ENCODE data around the gene RMDN2. TPM values are rescaled to one million over a fixed set of nuclear protein-coding genes. Genes with fewer than 3 reads are reported as not detected.

The RMDN2 gene
- total RNA-seq, 1 donor from 2014 or later, result 4.9 TPM

DNA sequence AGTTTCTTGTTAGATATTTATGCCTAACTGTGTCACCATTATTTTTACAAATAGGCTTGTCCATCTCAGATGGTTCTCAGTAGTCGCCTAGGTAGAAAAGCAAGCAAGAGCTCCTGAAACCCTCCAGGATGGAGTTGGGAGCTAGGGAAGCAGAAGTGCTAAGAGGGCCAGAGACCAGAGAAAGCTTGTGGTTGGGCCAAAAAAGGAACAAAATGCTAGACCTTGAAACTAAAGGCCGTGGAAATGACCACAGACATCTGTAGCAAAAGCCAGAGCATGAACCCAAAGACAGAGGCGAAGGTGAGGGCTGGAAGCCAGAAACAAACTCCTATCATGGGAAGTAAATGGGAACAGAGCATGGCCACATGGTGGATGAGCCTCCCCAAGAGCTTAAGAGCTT, 29.9 kb upstream of the RMDN2 start:
- ATAC-seq (ENCODE audit: poor library complexity) (no peak), DNase-seq (no peak)
- intact Hi-C loops (cut with DNase I), result no loop called here

DNA sequence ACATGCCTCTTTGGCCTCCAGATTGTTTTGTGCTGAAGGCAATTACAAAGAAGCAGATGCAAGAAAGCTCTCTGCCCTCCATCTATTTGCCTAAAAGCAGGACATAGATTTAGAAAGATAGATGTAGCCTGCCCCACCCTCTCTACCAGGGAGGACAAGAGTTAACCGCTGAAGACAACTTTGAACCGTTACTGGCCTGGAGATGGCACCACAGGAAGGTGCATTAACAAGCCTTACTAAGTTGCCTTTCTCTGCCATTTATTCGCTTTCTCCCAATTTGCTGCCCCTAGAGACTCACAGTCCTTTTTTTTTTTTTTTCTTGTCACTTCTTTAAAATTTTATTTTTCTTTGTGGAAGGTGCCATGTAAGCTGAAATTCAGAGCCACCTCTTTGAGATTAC, 28.8 kb upstream of the RMDN2 start:
- ATAC-seq (ENCODE audit: poor library complexity) (no peak), DNase-seq (no peak)
- intact Hi-C loops (cut with DNase I), result no loop called here

DNA sequence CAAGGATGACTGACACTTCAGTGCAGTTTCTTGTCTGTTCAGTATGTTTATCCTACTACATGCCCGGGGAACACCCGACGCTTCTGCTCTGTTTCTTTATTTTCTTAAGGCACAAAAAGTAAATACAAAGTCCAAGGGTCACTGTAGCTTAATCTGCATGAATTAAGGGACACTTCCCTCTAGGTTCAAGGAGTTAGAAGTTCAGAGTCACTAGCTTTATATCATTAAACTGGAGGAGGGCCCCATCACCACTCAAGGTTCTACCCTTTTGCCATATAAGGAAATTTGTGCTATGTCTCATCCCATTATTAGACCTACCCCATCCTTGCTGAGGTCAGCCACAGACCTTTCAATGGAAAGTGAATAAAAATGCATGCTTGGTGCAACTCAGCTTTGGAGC, 27.6 kb upstream of the RMDN2 start:
- no peak for ATAC-seq (ENCODE audit: poor library complexity)
- intact Hi-C loops (cut with DNase I), result no loop called here
- DNase-seq, result no peak

DNA sequence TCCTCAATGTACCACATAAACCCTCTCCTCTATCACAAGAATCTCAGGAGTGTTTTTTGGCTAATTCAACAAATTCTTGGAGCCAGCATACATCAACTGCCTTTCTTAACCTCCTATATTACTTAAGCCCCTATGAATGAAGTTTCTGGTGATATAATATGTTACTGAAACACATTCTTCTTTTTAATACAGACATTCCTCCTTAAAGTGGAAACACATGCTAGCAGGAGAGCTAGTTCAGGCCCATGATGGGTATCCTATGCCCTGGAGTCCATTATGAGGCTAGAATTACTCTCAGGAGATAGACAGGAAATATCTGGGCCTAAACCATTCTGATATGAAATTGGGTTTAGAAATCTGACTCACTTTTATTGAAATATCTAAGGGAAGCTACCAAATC, 26.6 kb upstream of the RMDN2 start:
- DNase-seq (no peak), ATAC-seq (ENCODE audit: poor library complexity) (no peak)
- intact Hi-C loops (cut with DNase I), result no loop called here

DNA sequence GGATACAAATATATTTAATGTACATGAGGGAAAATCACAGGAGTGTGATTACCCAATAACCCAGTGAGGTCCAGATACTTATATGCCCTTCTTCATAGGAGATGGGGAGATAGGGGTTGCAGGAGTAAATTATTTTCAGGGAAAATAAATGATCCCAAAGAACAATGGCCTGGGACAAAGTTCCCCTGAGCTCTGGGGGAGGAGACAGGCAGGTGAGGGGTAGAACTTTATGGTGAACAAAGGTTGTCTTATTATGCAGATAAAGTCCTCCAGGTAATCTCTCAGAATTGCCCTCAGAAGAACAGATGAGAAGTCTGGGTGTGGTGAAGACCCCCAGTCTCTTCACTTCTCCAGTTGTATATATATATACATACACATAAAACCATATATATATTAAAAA, 22.1 kb upstream of the RMDN2 start:
- no peak for ATAC-seq (ENCODE audit: poor library complexity)
- DNase-seq, result no peak
- intact Hi-C loops (cut with DNase I), result no loop called here

DNA sequence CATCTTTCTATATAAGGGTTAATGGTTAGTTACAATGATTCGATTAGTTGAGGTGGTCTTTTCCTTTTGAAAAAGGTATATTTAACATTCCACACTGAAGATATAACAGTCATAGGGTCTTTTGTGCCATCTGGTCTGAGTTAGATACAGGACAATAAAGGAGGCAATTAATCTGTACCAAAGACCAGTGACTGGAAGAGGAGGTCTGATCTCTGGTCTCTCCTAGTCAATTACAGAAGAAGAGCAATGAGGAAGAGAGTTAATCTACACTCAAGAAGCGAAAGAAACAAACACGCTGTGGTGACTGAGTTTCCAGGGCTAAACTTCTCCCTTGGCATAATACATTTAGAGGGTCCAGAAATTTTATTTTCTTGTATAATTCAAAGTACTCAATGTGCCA, 20.7 kb upstream of the RMDN2 start:
- DNase-seq (no peak), ATAC-seq (ENCODE audit: poor library complexity) (no peak)
- intact Hi-C loops (cut with DNase I), result no loop called here

DNA sequence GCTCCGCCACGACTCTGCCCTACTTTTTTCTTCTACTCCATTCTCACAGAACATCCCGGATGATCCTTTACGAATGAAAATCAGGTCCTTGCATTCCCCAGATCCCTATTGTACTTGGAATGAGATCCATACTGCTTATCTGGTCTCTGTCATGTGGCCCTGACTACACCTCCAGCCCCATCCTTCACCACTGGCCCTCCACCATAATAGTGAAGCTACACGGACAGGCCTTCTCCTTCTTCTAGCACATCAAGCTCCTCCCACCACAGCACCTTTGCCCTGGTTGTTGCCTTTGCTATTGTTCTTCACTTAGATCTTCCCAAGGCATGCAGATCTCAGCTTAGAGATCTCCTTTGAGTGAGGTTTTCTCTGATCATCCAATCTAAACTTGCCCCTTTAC, 20.1 kb upstream of the RMDN2 start:
- intact Hi-C loops (cut with DNase I), result no loop called here

DNA sequence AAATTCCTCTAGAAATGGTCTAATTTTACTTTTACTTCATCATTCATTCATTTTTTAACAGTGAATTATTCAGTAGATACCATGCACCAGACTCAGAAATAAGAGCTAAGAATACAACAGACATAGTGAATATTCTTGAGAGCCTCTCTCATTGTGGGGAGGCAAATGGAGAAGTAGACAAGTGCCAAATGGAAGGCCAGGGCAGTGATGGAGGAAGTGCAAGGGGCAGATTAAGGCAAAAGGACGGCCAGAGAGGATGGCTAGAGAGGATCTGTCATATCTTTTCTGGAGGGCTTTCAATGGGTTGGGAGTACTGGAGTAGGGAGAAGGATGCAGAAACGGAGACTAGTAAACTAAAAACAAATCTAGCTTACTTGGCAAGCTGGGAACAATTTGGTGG, 19.0 kb upstream of the RMDN2 start:
- intact Hi-C loops (cut with DNase I), result no loop called here
- DNase-seq (no peak), ATAC-seq (ENCODE audit: poor library complexity) (no peak)

More for the DNA sequence above, 20.1 kb upstream of the RMDN2 start:
- DNase-seq (no peak), ATAC-seq (ENCODE audit: poor library complexity) (no peak)

DNA sequence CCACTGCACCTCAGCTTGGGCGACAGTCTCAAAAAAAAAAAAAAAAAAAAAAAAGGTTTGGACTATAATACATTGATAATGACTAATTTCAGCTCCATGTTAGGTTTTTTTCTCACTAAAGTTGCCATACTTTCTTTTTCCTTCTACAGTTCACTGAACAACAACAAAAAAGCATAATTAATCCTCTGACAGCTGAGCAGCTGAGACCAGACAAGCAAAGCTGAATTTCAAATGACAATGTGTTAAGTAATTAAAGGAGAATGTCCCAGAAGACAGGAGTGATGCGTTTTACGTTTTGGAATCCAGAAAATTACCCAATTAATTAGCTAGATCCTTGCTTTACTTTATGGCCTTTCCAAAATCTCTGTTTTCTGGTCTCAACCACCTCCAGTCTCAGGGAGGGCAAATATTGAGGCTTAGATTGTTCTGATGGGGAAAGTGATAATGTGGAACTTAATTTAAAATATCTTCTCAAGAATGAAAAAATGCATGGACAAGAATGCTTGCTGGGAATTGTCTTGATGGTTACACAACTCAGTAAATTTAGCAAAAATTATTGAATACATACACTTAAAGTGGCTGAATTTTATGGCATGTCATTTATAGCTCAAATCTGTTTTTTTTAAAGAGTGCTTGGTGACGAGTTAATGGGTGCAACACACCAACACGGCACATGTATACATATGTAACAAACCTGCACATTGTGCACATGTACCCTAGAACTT, 17.4 kb upstream of the RMDN2 start:
- ATAC-seq (ENCODE audit: poor library complexity) (no peak), DNase-seq (no peak)
- intact Hi-C loops (cut with DNase I), result no loop called here

DNA sequence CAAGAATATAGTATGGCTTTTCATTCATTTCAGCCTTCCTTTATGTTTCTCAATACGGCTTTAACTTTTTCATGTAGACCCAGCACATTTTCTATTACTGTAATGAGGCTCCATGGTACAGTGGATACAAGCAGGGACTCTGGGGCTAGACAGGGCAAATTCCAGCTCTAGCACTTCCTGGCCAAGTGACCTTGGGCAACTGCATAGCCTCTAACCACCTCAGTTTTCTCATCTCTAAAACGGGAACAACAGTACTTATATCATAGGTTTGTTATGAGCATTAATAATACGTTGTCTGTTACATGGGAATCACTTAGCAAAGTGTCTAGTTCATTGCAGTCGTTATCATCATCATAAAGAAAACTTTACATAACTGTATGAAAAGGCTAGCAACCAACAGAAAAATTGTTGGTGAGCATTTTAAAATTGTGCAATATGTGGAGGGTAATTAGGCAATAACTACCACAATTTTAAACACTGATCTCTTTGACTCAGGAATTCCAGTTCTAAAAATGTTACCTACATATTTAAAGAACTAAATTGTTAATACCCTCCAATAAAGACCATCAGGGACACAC, 13.7 kb upstream of the RMDN2 start:
- intact Hi-C loops (cut with DNase I), result no loop called here
- DNase-seq (no peak), ATAC-seq (ENCODE audit: poor library complexity) (no peak)

DNA sequence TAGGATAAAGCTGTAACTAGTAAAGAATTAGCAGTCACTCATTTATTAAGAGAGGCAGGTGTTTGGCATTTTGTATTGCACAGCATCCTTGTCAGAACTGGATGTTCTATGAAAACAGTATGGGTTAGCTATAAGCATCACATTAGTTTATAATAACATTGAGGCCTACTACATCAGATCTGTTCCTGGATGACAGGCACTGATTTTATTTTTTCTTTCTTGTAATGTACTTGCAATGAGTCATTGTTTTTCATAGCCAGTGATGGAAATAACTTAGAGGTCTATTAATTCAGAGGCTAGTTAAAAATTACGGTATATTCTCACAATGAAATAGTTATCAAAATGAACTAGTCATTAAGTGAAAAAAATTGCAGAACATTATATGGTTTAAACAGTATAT, 13.0 kb upstream of the RMDN2 start:
- DNase-seq (no peak), ATAC-seq (ENCODE audit: poor library complexity) (no peak)
- intact Hi-C loops (cut with DNase I), result no loop called here

DNA sequence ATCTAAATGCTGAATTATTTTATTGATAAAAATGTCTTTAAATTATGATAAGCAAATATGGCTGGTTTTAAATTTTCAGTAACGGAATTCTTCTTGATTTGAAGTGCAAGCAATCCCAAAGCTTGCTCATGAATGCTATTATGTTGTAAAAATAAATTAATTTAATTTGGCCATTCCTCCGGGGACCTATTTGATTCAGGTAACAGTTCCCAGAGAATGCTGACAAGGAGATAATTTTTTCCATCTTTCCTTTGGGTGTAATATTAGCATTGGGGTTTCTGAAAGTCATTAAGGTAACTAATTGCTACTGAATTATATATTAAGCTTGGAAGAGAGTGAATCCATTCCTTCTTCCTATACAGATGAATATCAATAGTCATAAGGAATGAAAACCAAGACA, 12.5 kb upstream of the RMDN2 start:
- intact Hi-C loops (cut with DNase I), result no loop called here
- ATAC-seq (ENCODE audit: poor library complexity), result no peak

DNA sequence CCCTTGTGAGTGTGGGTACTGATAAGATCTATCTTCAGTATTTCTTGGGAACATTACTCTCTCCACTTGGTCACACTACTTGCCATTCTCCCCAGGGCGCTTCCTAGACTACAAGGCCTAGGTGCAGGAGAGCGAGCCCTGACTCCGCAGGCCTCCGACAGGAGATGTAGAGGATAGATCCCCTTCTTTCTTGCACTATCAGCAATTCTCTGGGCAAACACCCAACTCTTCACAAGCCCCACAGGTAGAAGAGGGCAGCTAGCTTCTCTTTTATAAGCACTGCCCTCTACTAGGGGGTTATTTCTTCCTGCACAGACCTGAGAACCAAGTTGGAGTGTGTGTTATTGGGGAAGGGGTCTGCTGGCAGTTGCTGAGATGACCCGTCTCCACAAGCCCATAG, 10.7 kb upstream of the RMDN2 start:
- ATAC-seq (ENCODE audit: poor library complexity) (no peak), DNase-seq (no peak)
- intact Hi-C loops (cut with DNase I), result no loop called here

More for the DNA sequence above, 12.5 kb upstream of the RMDN2 start:
- DNase-seq, result no peak

DNA sequence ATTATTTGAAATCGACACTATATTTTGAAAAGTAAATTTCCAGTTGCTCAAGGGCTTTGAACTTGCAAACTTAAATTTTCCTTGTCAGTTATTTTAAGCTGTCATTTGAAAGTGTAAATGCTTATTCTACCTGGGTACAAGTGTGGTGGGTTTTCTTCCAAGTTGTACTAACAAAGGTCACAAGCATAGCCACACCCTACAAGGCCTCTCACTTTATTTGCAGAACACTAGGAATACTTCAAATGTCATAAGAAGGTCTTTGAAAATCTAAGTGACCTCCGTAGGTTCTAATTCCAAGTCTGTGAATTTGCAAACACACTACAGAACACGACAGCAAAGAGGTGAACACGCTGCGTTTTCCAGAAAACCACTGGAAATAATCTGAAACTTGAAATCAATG, 9.3 kb upstream of the RMDN2 start:
- intact Hi-C loops (cut with DNase I), result no loop called here
- ATAC-seq (ENCODE audit: poor library complexity) (no peak), DNase-seq (no peak)

DNA sequence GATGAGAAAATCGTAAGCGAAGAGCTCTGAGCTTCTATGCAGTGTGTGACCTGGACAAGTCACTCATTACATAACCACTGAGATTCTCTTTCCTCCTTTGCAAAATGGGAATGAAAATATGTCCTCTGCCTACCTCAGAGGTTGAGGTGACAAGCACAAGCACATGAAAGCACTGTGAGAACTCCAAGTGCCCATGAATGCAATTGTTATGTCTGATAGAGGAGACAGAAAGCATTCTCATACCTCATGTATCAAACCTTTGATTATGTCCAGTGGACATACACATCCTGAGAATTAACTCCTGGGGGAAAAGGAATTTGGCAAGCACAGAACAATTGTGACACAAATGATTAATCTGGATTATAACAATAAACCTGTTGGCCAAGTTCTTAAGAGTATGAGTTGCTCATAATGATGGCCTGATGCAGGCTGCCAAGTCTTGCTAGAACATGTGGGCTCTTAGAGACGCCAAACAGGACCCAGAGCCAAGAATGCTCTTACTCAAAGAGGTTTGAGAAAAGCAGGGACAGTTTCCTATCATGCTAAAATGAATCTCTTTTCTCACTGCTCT, 8.5 kb upstream of the RMDN2 start:
- DNase-seq (peak; percentile 71), ATAC-seq (ENCODE audit: poor library complexity) (peak; percentile 84)
- intact Hi-C loops (cut with DNase I), result no loop called here

DNA sequence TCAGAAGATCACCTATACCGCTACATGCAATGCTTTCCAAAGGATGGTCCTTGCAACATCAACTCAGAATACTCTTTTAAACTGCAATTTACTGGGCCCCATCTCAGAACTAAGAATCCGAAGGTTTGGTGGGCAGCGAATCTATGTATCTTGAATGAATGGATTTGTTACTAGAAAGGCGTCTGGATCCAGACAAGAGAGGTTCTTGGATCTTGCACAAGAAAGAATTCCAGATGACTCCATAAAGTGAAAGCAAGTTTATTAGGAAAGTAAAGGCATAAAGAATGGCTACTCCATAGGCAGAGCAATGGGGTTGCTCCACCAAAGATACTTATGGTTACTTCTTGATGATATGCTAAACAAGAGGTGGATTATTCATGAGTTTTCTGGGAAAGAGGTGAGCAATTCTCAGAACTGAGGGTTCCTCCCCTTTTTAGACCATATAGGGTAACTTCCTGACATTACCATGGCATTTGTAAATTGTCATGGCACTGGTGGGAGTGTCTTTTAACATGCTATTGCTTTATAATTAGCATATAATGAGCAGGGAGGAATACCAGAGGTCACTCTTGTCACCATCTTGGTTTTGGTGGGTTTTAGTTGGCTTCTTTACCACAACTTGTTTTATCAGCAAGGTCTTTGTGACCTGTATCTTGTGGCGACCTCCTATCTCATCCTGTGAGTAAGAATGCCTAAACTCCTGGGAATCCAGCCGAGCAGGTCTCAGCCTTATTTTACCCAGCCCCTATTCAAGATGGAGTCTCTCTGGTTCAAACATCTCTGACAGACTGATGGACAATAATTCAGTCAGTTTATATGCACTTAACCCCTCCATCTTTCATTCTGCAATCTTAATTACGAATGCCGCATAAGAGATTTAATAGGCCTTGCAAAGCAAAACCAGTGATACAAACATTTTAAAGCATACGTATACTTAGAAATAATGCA, 7.5 kb upstream of the RMDN2 start:
- intact Hi-C loops (cut with DNase I), result no loop called here
- DNase-seq (no peak), ATAC-seq (ENCODE audit: poor library complexity) (no peak)

DNA sequence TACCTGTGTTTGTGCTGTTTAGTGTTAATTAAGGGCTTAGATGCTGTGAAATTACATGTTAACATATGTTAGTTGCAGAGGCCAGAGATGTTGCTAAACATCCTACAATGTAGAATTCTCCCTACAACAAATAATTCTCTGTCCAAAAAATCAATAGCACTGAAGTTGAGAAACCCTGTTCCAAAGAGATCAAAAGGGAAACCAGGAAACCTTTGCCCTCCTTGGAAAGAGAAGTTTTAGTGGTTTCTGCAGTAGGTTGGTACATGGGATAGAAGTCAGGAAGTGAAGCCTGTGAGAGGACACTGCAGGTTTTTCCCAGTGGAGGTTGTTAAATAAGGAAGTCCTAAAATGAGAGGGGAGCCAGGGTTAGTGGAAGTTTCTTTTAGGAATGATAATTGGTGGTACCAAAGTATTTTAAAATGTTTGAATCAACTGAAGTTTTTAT, 6.3 kb upstream of the RMDN2 start:
- no peak for DNase-seq
- intact Hi-C loops (cut with DNase I), result no loop called here
- no peak for ATAC-seq (ENCODE audit: poor library complexity)

DNA sequence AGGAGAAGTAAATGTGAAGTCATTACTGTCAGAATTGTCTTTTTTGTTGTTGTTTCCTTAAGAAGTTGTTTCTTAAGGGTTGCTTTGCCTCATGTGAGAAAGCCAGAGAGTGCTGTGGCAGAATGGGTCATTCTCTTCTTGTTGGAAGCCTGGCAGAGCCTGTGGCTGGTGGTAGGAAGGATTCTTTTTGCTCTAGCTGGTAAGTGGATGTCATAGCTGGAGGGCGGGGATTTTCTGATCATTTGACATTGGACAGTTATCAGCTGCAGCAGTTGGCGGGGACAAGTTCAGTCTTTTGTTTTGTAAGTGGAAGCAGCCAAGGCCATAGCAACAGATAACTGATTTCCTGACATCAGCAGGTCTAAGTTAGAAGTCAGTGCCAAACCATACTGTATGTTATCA, 5.5 kb upstream of the RMDN2 start:
- DNase-seq (no peak), ATAC-seq (ENCODE audit: poor library complexity) (peak; percentile 72)
- intact Hi-C loops (cut with DNase I), result no loop called here

DNA sequence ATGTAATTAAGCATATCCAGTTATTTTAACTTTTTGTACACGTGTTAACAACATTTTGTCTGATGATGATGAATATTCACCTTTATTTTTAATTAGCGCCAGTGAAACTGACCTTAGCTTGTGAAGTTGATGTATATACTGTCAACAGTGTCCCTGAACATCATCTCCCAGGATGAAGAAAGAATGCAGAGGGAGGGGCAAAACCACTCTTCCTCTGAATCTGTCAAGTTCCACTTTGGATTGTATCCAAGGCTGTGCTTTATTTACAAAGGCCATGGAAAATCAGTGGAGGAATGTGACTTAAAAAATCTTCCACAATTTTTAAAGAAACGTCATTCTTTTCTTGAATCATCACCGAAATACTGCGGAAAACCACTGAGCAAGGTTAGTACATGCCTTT, 4.5 kb upstream of the RMDN2 start:
- intact Hi-C loops (cut with DNase I), result no loop called here
- ATAC-seq (ENCODE audit: poor library complexity), result no peak

More for the DNA sequence above, 4.5 kb upstream of the RMDN2 start:
- DNase-seq, result no peak
